IMR-90 (cell line): Measurements from ENCODE around the gene RECQL5. TPM values are rescaled to one million over a fixed set of nuclear protein-coding genes. Genes with fewer than 3 reads are reported as not detected.

ENCODE experiments used
- ATAC-seq: fragments of 200-7000 bp; cut with Tn5 transposase; 2 replicates; pipeline ENCODE4 v1.9.1; 2020; ENCODE audit warnings: low read depth, mild to moderate bottlenecking, moderate library complexity
- BruUV-seq: library from RNA; stranded (reverse); fragments of 400-500 nt; replicated peaks from 2 replicates; lab custom pipeline; 2021; lab: Mats Ljungman, UMichigan
- CTCF ChIA-PET: fragments of 300-600 bp; formaldehyde crosslinking; extraction: SDS; loops from one replicate; lab custom pipeline; 2021; ENCODE audit warnings: antibody characterized with exemption; lab: Yijun Ruan, JAX
- POLR2A ChIA-PET: fragments of 300-600 bp; sonication (Branson Sonifier 250); formaldehyde crosslinking; loops from one replicate; lab custom pipeline; 2022; ENCODE audit warnings: antibody characterized with exemption; ENCODE audit not compliant: unreplicated experiment; lab: Charles Lee
- DNase-seq: peaks from one replicate; pipeline ENCODE4 v3.0.0; 2013
- H2AFZ ChIP-seq: replicated peaks from 2 replicates; pipeline ENCODE3; 2013; ENCODE audit warnings: low read length, mild to moderate bottlenecking; ENCODE audit not compliant: poor library complexity
- H2AK5ac ChIP-seq: 2 replicates; pipeline ENCODE4 v1.6.1; 2013; ENCODE audit warnings: low read depth, low read length, inconsistent platforms
- H2AK9ac ChIP-seq: replicated peaks from 2 replicates; pipeline ENCODE3; 2013; ENCODE audit warnings: mild to moderate bottlenecking, low read depth, low read length, moderate library complexity; ENCODE audit not compliant: poor library complexity
- H2BK120ac ChIP-seq: 2 replicates; pipeline ENCODE4 v1.6.1; 2013; ENCODE audit warnings: low read depth, low read length, inconsistent platforms
- H2BK15ac ChIP-seq: 3 replicates; pipeline ENCODE4 v1.6.1; 2013; ENCODE audit warnings: low read depth, low read length, inconsistent platforms
- H2BK20ac ChIP-seq: 2 replicates; pipeline ENCODE4 v1.6.1; 2013; ENCODE audit warnings: low read depth, mild to moderate bottlenecking, inconsistent platforms, low read length, moderate library complexity
- H2BK5ac ChIP-seq: 2 replicates; pipeline ENCODE4 v1.6.1; 2013; ENCODE audit warnings: mild to moderate bottlenecking, low read depth, low read length, inconsistent platforms; ENCODE audit not compliant: poor library complexity, severe bottlenecking
- H3K14ac ChIP-seq: replicated peaks from 2 replicates; pipeline ENCODE4 v1.6.1; 2013; ENCODE audit warnings: low read depth, low read length, inconsistent platforms
- H3K18ac ChIP-seq: 2 replicates; pipeline ENCODE4 v1.6.1; 2013; ENCODE audit warnings: low read depth, low read length, control low read depth
- H3K23ac ChIP-seq: 2 replicates; pipeline ENCODE4 v1.6.1; 2013; ENCODE audit warnings: low read depth, low read length, inconsistent platforms
- H3K27ac ChIP-seq: 2 replicates; pipeline ENCODE4 v1.5.1; 2013; ENCODE audit warnings: mild to moderate bottlenecking, control low read depth, low read length; ENCODE audit not compliant: insufficient read depth
- H3K27me3 ChIP-seq: 2 replicates; pipeline ENCODE4 v1.6.1; 2013; ENCODE audit warnings: low read length; ENCODE audit not compliant: control insufficient read depth, insufficient read depth
- H3K36me3 ChIP-seq: 2 replicates; pipeline ENCODE4 v1.6.1; 2013; ENCODE audit warnings: low read length, mixed read lengths; ENCODE audit not compliant: control insufficient read depth, insufficient read depth
- H3K4ac ChIP-seq: 2 replicates; pipeline ENCODE4 v1.6.1; 2013; ENCODE audit warnings: low read depth, low read length, inconsistent platforms
- H3K4me1 ChIP-seq: 2 replicates; pipeline ENCODE4 v1.6.1; 2013; ENCODE audit warnings: low read length, mixed read lengths; ENCODE audit not compliant: control insufficient read depth, insufficient read depth
- H3K4me2 ChIP-seq: 2 replicates; pipeline ENCODE4 v1.6.1; 2013; ENCODE audit warnings: low read depth, mild to moderate bottlenecking, control low read depth, low read length, moderate library complexity
- H3K4me3 ChIP-seq: 2 replicates; pipeline ENCODE4 v1.5.1; 2013; ENCODE audit warnings: low read depth, mild to moderate bottlenecking, control low read depth, low read length, moderate library complexity; ENCODE audit not compliant: insufficient read depth
- H3K56ac ChIP-seq: 2 replicates; pipeline ENCODE4 v1.6.1; 2013; ENCODE audit warnings: low read length, inconsistent platforms; ENCODE audit not compliant: insufficient read depth; ENCODE audit errors: extremely low read depth
- H3K79me1 ChIP-seq, 2 experiments: 2 replicates each; pipeline ENCODE4 v1.6.1; 2013; ENCODE audit warnings: low read length in 2 of 2, inconsistent platforms in 1 of 2, low read depth in 1 of 2
- H3K9ac ChIP-seq: 2 replicates; pipeline ENCODE4 v1.6.1; 2013; ENCODE audit warnings: low read depth, low read length, control low read depth
- H3K9me1 ChIP-seq: 2 replicates; pipeline ENCODE4 v1.6.1; 2013; ENCODE audit warnings: low read length, inconsistent platforms; ENCODE audit not compliant: insufficient read depth
- H3K9me3 ChIP-seq: 2 replicates; pipeline ENCODE4 v1.6.1; 2013; ENCODE audit warnings: low read length; ENCODE audit not compliant: control insufficient read depth, insufficient read depth
- H4K20me1 ChIP-seq: 2 replicates; pipeline ENCODE4 v1.6.1; 2013; ENCODE audit warnings: low read length, inconsistent platforms; ENCODE audit not compliant: insufficient read depth
- H4K5ac ChIP-seq: 2 replicates; pipeline ENCODE4 v1.6.1; 2013; ENCODE audit warnings: mild to moderate bottlenecking, low read depth, low read length, control low read depth
- H4K8ac ChIP-seq, 2 experiments: 2 replicates each; pipeline ENCODE4 v1.6.1; 2013; ENCODE audit warnings: low read depth in 2 of 2, low read length in 2 of 2, control low read depth in 1 of 2, inconsistent platforms in 1 of 2
- H4K91ac ChIP-seq: 2 replicates; pipeline ENCODE4 v1.6.1; 2013; ENCODE audit warnings: low read depth, low read length, inconsistent platforms; ENCODE audit not compliant: insufficient read depth
- BHLHE40 ChIP-seq: fragments of 150-350 bp; IDR thresholded peaks from 2 replicates; pipeline ENCODE4 v1.6.1; 2016; ENCODE audit warnings: mild to moderate bottlenecking, low read depth, low read length
- CEBPB ChIP-seq: IDR thresholded peaks from 2 replicates; pipeline ENCODE4 v1.6.1; 2012; ENCODE audit warnings: low read depth, low read length, improper control_type of control experiment
- CHD1 ChIP-seq: IDR thresholded peaks from 2 replicates; pipeline ENCODE4 v1.6.1; 2012; ENCODE audit warnings: low read depth, low read length, improper control_type of control experiment
- CTCF ChIP-seq: conservative IDR thresholded peaks from 2 replicates; pipeline ENCODE4 v1.5.1; 2012; ENCODE audit warnings: mild to moderate bottlenecking, low read depth, low read length, improper control_type of control experiment
- FOS ChIP-seq: fragments of 150-350 bp; IDR thresholded peaks from 2 replicates; pipeline ENCODE4 v1.6.1; 2016; ENCODE audit warnings: low read depth, low read length
- MAFK ChIP-seq: IDR thresholded peaks from 2 replicates; pipeline ENCODE4 v1.6.1; 2012; ENCODE audit warnings: low read depth, low read length, improper control_type of control experiment
- MAZ ChIP-seq: IDR thresholded peaks from 2 replicates; pipeline ENCODE4 v1.6.1; 2012; ENCODE audit warnings: low read depth, mild to moderate bottlenecking, low read length, improper control_type of control experiment, moderate library complexity, borderline replicate concordance
- MXI1 ChIP-seq: IDR thresholded peaks from 2 replicates; pipeline ENCODE4 v1.6.1; 2012; ENCODE audit warnings: low read depth, mild to moderate bottlenecking, low read length, moderate library complexity, borderline replicate concordance
- NFE2L2 ChIP-seq: fragments of 150-350 bp; IDR thresholded peaks from 2 replicates; pipeline ENCODE4 v1.6.1; 2016; ENCODE audit warnings: low read depth, mild to moderate bottlenecking, low read length
- POLR2A ChIP-seq: IDR thresholded peaks from 2 replicates; pipeline ENCODE4 v1.6.1; 2012; ENCODE audit warnings: mild to moderate bottlenecking, low read depth, low read length
- RAD21 ChIP-seq: IDR thresholded peaks from 2 replicates; pipeline ENCODE4 v1.6.1; 2012; ENCODE audit warnings: low read length, improper control_type of control experiment
- RCOR1 ChIP-seq: IDR thresholded peaks from 2 replicates; pipeline ENCODE4 v1.6.1; 2012; ENCODE audit warnings: mild to moderate bottlenecking, low read length, improper control_type of control experiment; ENCODE audit not compliant: insufficient replicate concordance
- RFX5 ChIP-seq: IDR thresholded peaks from 2 replicates; pipeline ENCODE4 v1.8.0; 2012; ENCODE audit warnings: low read depth, mild to moderate bottlenecking, low read length, moderate library complexity
- SMC3 ChIP-seq: fragments of 150-350 bp; IDR thresholded peaks from 2 replicates; pipeline ENCODE4 v1.6.1; 2016; ENCODE audit warnings: low read depth, mild to moderate bottlenecking, antibody characterized with exemption, low read length, moderate library complexity
- USF2 ChIP-seq: fragments of 150-350 bp; IDR thresholded peaks from 2 replicates; pipeline ENCODE4 v1.6.1; 2017; ENCODE audit warnings: mild to moderate bottlenecking, antibody characterized with exemption, low read length, low read depth
- WGBS, 2 experiments: methylation state at CpG; one replicate each; pipeline versions ENCODE4 v1.1.5 to v1.1.7; 2013; ENCODE audit warnings: missing lambda C conversion rate in 2 of 2; ENCODE audit not compliant: insufficient read length in 1 of 2; ENCODE audit errors: extremely low coverage in 2 of 2; 5-methylcytosine and 5-hydroxymethylcytosine counted together
- dilution Hi-C: fragments of 300-500 bp; cut with HindIII; formaldehyde crosslinking; loops from one replicate; pipeline ENCODE4 v1.14.3; 2018; ENCODE audit warnings: low sequenced_read_pairs; ENCODE audit not compliant: unreplicated experiment
- in situ Hi-C: fragments of 300-500 bp; cut with MboI; formaldehyde crosslinking; loops from 3 replicates; pipeline ENCODE4 v1.14.3; 2019; ENCODE audit warnings: low sequenced_read_pairs, inconsistent platforms, mixed read lengths
- intact Hi-C: fragments of 100-400 bp; cut with micrococcal nuclease; formaldehyde crosslinking; loops from 2 replicates; pipeline ENCODE4 v1.10.0; 2022
- polyA plus RNA-seq, 3 experiments: library from polyadenylated mRNA; depleted of rRNA; stranded (reverse); fragments of >200 nt; gene quantifications; 2 replicates each; pipeline ENCODE4 v1.2.3, GENCODE V29; 2012; ENCODE audit warnings: low replicate concordance in 1 of 3
- total RNA-seq: library from RNA; depleted of rRNA; stranded (reverse); fragments of >200 nt; gene quantifications from 2 replicates; pipeline ENCODE4 v1.2.3, GENCODE V29; 2012
- TF ChIP-seq, protein P1 (sequence below): fragments of 150-350 bp; IDR thresholded peaks from 2 replicates; pipeline ENCODE4 v1.6.1; 2016; ENCODE audit warnings: low read depth, mild to moderate bottlenecking, low read length, moderate library complexity, borderline replicate concordance

Gene RECQL5
- total and polyA plus RNA-seq, 2 of the 4 experiments (the other 2 are of a cell fraction): 7.3 to 23.7 TPM

GRCh38 chr17:75615301-75615700, 51.7 kb downstream of the RECQL5 start:
- dilution Hi-C loops: no loop called here
- H3K4ac ChIP-seq: no peak overlapping the region
- TF ChIP-seq MAFK (no peak), BHLHE40 (no peak), FOS (no peak), CHD1 (no peak), CEBPB (no peak), MAZ (no peak), RCOR1 (no peak), NFE2L2 (no peak), CTCF (no peak), USF2 (no peak), SMC3 (no peak), RFX5 (no peak), RAD21 (no peak), MXI1 (no peak), POLR2A (no peak)
- TF ChIP-seq, protein P1, sequence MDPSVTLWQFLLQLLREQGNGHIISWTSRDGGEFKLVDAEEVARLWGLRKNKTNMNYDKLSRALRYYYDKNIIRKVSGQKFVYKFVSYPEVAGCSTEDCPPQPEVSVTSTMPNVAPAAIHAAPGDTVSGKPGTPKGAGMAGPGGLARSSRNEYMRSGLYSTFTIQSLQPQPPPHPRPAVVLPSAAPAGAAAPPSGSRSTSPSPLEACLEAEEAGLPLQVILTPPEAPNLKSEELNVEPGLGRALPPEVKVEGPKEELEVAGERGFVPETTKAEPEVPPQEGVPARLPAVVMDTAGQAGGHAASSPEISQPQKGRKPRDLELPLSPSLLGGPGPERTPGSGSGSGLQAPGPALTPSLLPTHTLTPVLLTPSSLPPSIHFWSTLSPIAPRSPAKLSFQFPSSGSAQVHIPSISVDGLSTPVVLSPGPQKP: no peak
- H3K27ac ChIP-seq: no peak overlapping the region
- no peak overlapping the region for H2BK120ac ChIP-seq
- H3K4me3 ChIP-seq: no peak overlapping the region
- no peaks in the 10 kb centered on the region for H3K4me1 ChIP-seq
- H3K18ac ChIP-seq: no peak overlapping the region
- no peak overlapping the region for H3K9ac ChIP-seq
- peaks cover 18% of the 10 kb centered on the region; the same call in 1 of the 2 replicates for H3K27me3 ChIP-seq
- no peaks in the 10 kb centered on the region for H4K20me1 ChIP-seq
- in situ Hi-C loops: no loop called here
- H4K8ac ChIP-seq: no peak overlapping the region
- ATAC-seq (no peak), DNase-seq (no peak)
- no peak overlapping the region for H3K4me2 ChIP-seq
- no peak overlapping the region for H2BK20ac ChIP-seq
- ChIA-PET POLR2A (no interaction called here), CTCF (interaction anchor here (1.1 kb wide), 1 partner anchor 14 kb away, joined by 3 read pairs; no protein-coding TSS in a partner anchor)
- peak overlapping the region; percentile 43 for H2AFZ ChIP-seq
- H3K79me1 ChIP-seq: no peaks in the 10 kb centered on the region
- intact Hi-C loops: no loop called here
- no peak overlapping the region for H3K14ac ChIP-seq
- H4K91ac ChIP-seq: no peak overlapping the region
- H3K36me3 ChIP-seq: no peaks in the 10 kb centered on the region
- H2AK9ac ChIP-seq: no peak overlapping the region
- no peaks in the 10 kb centered on the region for H3K9me3 ChIP-seq
- H3K23ac ChIP-seq: no peak overlapping the region
- H2AK5ac ChIP-seq: no peak overlapping the region
- no peak overlapping the region for H3K56ac ChIP-seq
- no TSS peak for BruUV-seq
- H2BK15ac ChIP-seq: no peak overlapping the region
- 80% methylated on average over 8 of the region's 11 CpGs; no CpG with 5 or more reads in 1 of the 2 experiments for WGBS, 2 experiments
- H3K9me1 ChIP-seq: no peaks in the 10 kb centered on the region
- no peak overlapping the region for H2BK5ac ChIP-seq
- no peak overlapping the region for H4K5ac ChIP-seq
